GM23338 (cell line): ENCODE data around the gene GALR2. TPM values are rescaled to one million over a fixed set of nuclear protein-coding genes. Genes with fewer than 3 reads are reported as not detected.

Source experiments
- ATAC-seq: fragments of 200-7000 bp; cut with Tn5 transposase; 3 replicates; pipeline ENCODE4 v1.9.1; 2020
- DNase-seq: peaks from one replicate; pipeline ENCODE4 v3.0.0-alpha.2; 2015; ENCODE audit warnings: low spot score
- H2AFZ ChIP-seq: fragments of 200-600 bp; sonication (generic); 2 replicates; pipeline ENCODE4 v1.8.0; 2016; ENCODE audit warnings: antibody characterized with exemption, mild to moderate bottlenecking, moderate library complexity
- H3F3A ChIP-seq: fragments of 200-600 bp; sonication (generic); replicated peaks from 2 replicates; pipeline ENCODE4 v1.8.0; 2017; ENCODE audit warnings: antibody characterized with exemption, mixed run types, low read depth
- H3K27ac ChIP-seq: fragments of 200-600 bp; sonication (generic); 2 replicates; pipeline ENCODE4 v1.6.1; 2016; ENCODE audit warnings: low read depth
- H3K27me3 ChIP-seq: fragments of 200-600 bp; sonication (generic); 2 replicates; pipeline ENCODE4 v1.8.0; 2016; ENCODE audit warnings: mild to moderate bottlenecking, mixed run types, moderate library complexity; ENCODE audit not compliant: insufficient read depth
- H3K36me3 ChIP-seq: fragments of 200-600 bp; sonication (generic); 2 replicates; pipeline ENCODE4 v1.8.0; 2016; ENCODE audit warnings: mild to moderate bottlenecking; ENCODE audit not compliant: insufficient read depth
- H3K4me1 ChIP-seq: fragments of 200-600 bp; sonication (generic); 2 replicates; pipeline ENCODE4 v1.8.0; 2016; ENCODE audit warnings: mild to moderate bottlenecking, moderate library complexity; ENCODE audit not compliant: insufficient read depth
- H3K4me2 ChIP-seq: fragments of 200-600 bp; sonication (generic); 2 replicates; pipeline ENCODE4 v1.7.1; 2017; ENCODE audit warnings: mixed run types
- H3K4me3 ChIP-seq: fragments of 200-600 bp; sonication (generic); 2 replicates; pipeline ENCODE4 v1.6.1; 2016; ENCODE audit warnings: mixed run types
- H3K79me2 ChIP-seq: fragments of 200-600 bp; sonication (generic); replicated peaks from 2 replicates; pipeline ENCODE4 v1.8.0; 2017; ENCODE audit warnings: mild to moderate bottlenecking; ENCODE audit not compliant: insufficient read depth
- H3K9me2 ChIP-seq: fragments of 200-600 bp; sonication (generic); 2 replicates; pipeline ENCODE4 v1.8.0; 2017; ENCODE audit not compliant: insufficient read depth
- H4K20me1 ChIP-seq: fragments of 200-600 bp; sonication (generic); replicated peaks from 2 replicates; pipeline ENCODE4 v1.8.0; 2017; ENCODE audit warnings: mild to moderate bottlenecking; ENCODE audit not compliant: insufficient read depth
- H3K27ac Mint-ChIP-seq: 2 replicates; pipeline ENCODE4 v1.8.0; 2020; ENCODE audit warnings: inconsistent platforms, mild to moderate bottlenecking, moderate library complexity, mixed read lengths
- H3K27me3 Mint-ChIP-seq: 3 replicates; pipeline ENCODE4 v1.8.0; 2022; ENCODE audit warnings: low read depth, mild to moderate bottlenecking, moderate library complexity, mixed read lengths, inconsistent platforms; ENCODE audit not compliant: insufficient read depth, poor library complexity
- H3K36me3 Mint-ChIP-seq: 3 replicates; pipeline ENCODE4 v1.8.0; 2021; ENCODE audit warnings: low read depth, mild to moderate bottlenecking, inconsistent platforms, moderate library complexity, mixed read lengths
- H3K4me1 Mint-ChIP-seq: 3 replicates; pipeline ENCODE4 v1.8.0; 2020; ENCODE audit warnings: mild to moderate bottlenecking, inconsistent platforms, mixed read lengths
- H3K4me3 Mint-ChIP-seq: 3 replicates; pipeline ENCODE4 v1.8.0; 2021; ENCODE audit warnings: moderate library complexity, mild to moderate bottlenecking, inconsistent platforms, mixed read lengths
- H3K9me3 Mint-ChIP-seq: 3 replicates; pipeline ENCODE4 v1.8.0; 2020; ENCODE audit warnings: moderate library complexity, mild to moderate bottlenecking, inconsistent platforms, mixed read lengths
- CREB1 ChIP-seq: fragments of 250-450 bp; sonication (Bioruptor Pico); IDR thresholded peaks from 2 replicates; pipeline ENCODE4 v1.5.0; 2020; ENCODE audit warnings: low read depth, mild to moderate bottlenecking, moderate library complexity
- CTCF ChIP-seq, 2 experiments: fragments of 200-600 bp in 1 of 2; sonication (generic) in 1 of 2; conservative IDR thresholded peaks; 2 replicates each; pipeline versions ENCODE4 v1.5.1 to v1.6.1; 2016 to 2017; ENCODE audit warnings: antibody characterized with exemption in 2 of 2, low read depth in 2 of 2, mild to moderate bottlenecking in 2 of 2, moderate library complexity in 1 of 2
- EZH2 ChIP-seq: fragments of 200-600 bp; sonication (generic); IDR thresholded peaks from one replicate; pipeline ENCODE4 v1.8.0; 2017; ENCODE audit warnings: antibody characterized with exemption, mild to moderate bottlenecking, low read depth; ENCODE audit not compliant: unreplicated experiment
- EZH2phosphoT487 ChIP-seq: fragments of 200-600 bp; sonication (generic); IDR thresholded peaks from one replicate; pipeline ENCODE4 v1.8.1; 2018; ENCODE audit warnings: antibody characterized with exemption; ENCODE audit not compliant: unreplicated experiment
- JUNB ChIP-seq: IDR thresholded peaks from one replicate; pipeline ENCODE4 v1.6.1; 2016; ENCODE audit warnings: antibody characterized with exemption; ENCODE audit not compliant: unreplicated experiment
- NANOG ChIP-seq: IDR thresholded peaks from 2 replicates; pipeline ENCODE4 v1.6.1; 2016; ENCODE audit warnings: antibody characterized with exemption, borderline replicate concordance
- POLR2AphosphoS5 ChIP-seq: IDR thresholded peaks from 2 replicates; pipeline ENCODE4 v1.6.1; 2016; ENCODE audit warnings: antibody characterized with exemption, low read depth
- STAT1 ChIP-seq: IDR thresholded peaks from one replicate; pipeline ENCODE4 v1.6.1; 2016; ENCODE audit warnings: antibody characterized with exemption; ENCODE audit not compliant: unreplicated experiment
- ZNF114 ChIP-seq: fragments of 250-450 bp; sonication (Bioruptor Pico); IDR thresholded peaks from 2 replicates; pipeline ENCODE4 v1.5.0; 2020; ENCODE audit warnings: mild to moderate bottlenecking, moderate library complexity
- ZNF331 ChIP-seq: fragments of 250-450 bp; sonication (Bioruptor Pico); IDR thresholded peaks from 2 replicates; pipeline ENCODE4 v1.5.0; 2020; ENCODE audit warnings: low read depth, mild to moderate bottlenecking, moderate library complexity
- ZNF462 ChIP-seq: fragments of 250-450 bp; sonication (Bioruptor Pico); IDR thresholded peaks from 2 replicates; pipeline ENCODE4 v1.5.0; 2020; ENCODE audit warnings: mild to moderate bottlenecking, moderate library complexity
- polyA plus RNA-seq: library from polyadenylated mRNA; unstranded; fragments of >200 nt; fragmentation: Nextera tagmentation; extraction: Ambion mirVana; gene quantifications from 2 replicates; pipeline ENCODE4 v1.2.1, GENCODE V29; 2016
- total RNA-seq: library from RNA; depleted of rRNA; stranded (reverse); fragments of >200 nt; shearing (Covaris generic); gene quantifications from 2 replicates; pipeline ENCODE4 v1.2.3, GENCODE V29; 2014
- TF ChIP-seq, protein P1 (sequence below): IDR thresholded peaks from 2 replicates; pipeline ENCODE4 v1.6.1; 2016; ENCODE audit warnings: antibody characterized with exemption
- TF ChIP-seq, protein P2 (sequence below): IDR thresholded peaks from one replicate; pipeline ENCODE4 v1.6.1; 2018; ENCODE audit warnings: antibody characterized with exemption; ENCODE audit not compliant: unreplicated experiment

GALR2 gene
- total and polyA plus RNA-seq, 2 experiments from 2014 or later, result 0.50 to 2.2 TPM

- H3K9me3 Mint-ChIP-seq, result no peaks in the 10 kb centered on the region
- no peak; the same call in 1 of the 2 replicates for TF ChIP-seq POLR2AphosphoS5
- no peak for TF ChIP-seq CREB1 (CRISPR knock-in tag)
- TF ChIP-seq JUNB, result no peak
- TF ChIP-seq CTCF (conservative IDR thresholded peaks at IDR 0.05; ENCODE audit: low read depth in 2 of 2), result no peak
- TF ChIP-seq, protein P1, sequence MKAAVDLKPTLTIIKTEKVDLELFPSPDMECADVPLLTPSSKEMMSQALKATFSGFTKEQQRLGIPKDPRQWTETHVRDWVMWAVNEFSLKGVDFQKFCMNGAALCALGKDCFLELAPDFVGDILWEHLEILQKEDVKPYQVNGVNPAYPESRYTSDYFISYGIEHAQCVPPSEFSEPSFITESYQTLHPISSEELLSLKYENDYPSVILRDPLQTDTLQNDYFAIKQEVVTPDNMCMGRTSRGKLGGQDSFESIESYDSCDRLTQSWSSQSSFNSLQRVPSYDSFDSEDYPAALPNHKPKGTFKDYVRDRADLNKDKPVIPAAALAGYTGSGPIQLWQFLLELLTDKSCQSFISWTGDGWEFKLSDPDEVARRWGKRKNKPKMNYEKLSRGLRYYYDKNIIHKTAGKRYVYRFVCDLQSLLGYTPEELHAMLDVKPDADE, result no peak
- no peak for TF ChIP-seq ZNF462 (CRISPR knock-in tag)
- TF ChIP-seq EZH2phosphoT487, result no peak
- TF ChIP-seq STAT1, result no peak
- no peak for TF ChIP-seq NANOG
- TF ChIP-seq ZNF114 (CRISPR knock-in tag), result no peak
- no peak for TF ChIP-seq ZNF331 (CRISPR knock-in tag)
- TF ChIP-seq, protein P2, sequence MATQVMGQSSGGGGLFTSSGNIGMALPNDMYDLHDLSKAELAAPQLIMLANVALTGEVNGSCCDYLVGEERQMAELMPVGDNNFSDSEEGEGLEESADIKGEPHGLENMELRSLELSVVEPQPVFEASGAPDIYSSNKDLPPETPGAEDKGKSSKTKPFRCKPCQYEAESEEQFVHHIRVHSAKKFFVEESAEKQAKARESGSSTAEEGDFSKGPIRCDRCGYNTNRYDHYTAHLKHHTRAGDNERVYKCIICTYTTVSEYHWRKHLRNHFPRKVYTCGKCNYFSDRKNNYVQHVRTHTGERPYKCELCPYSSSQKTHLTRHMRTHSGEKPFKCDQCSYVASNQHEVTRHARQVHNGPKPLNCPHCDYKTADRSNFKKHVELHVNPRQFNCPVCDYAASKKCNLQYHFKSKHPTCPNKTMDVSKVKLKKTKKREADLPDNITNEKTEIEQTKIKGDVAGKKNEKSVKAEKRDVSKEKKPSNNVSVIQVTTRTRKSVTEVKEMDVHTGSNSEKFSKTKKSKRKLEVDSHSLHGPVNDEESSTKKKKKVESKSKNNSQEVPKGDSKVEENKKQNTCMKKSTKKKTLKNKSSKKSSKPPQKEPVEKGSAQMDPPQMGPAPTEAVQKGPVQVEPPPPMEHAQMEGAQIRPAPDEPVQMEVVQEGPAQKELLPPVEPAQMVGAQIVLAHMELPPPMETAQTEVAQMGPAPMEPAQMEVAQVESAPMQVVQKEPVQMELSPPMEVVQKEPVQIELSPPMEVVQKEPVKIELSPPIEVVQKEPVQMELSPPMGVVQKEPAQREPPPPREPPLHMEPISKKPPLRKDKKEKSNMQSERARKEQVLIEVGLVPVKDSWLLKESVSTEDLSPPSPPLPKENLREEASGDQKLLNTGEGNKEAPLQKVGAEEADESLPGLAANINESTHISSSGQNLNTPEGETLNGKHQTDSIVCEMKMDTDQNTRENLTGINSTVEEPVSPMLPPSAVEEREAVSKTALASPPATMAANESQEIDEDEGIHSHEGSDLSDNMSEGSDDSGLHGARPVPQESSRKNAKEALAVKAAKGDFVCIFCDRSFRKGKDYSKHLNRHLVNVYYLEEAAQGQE, result no peak
- no peak for TF ChIP-seq EZH2
- H3K27me3 ChIP-seq, result peaks cover 41% of the 10 kb centered on the region
- peak overlapping the region; percentile 88 for H3K4me2 ChIP-seq
- peak overlapping the region; percentile 52 for H3K4me3 ChIP-seq
- DNase-seq (no peak), ATAC-seq (no peak)
- 0 out of 2 replicates have a peak, but pooled peaks cover 7% of the 10 kb centered on the region for H4K20me1 ChIP-seq
- no peak overlapping the region for H3K27ac ChIP-seq
- no peak overlapping the region for H3K27ac Mint-ChIP-seq
- H2AFZ ChIP-seq, result no peak overlapping the region
- H3F3A ChIP-seq, result peaks cover 24% of the 10 kb centered on the region
- H3K4me3 Mint-ChIP-seq, result peak overlapping the region; percentile 55
- peaks cover 27% of the 10 kb centered on the region for H3K36me3 Mint-ChIP-seq
- H3K79me2 ChIP-seq, result no peaks in the 10 kb centered on the region
- peaks cover 61% of the 10 kb centered on the region for H3K27me3 Mint-ChIP-seq
- peaks cover 42% of the 10 kb centered on the region for H3K4me1 Mint-ChIP-seq
- peaks cover 5% of the 10 kb centered on the region; the same call in 1 of the 2 replicates for H3K36me3 ChIP-seq
- H3K4me1 ChIP-seq, result peaks cover 33% of the 10 kb centered on the region
- H3K9me2 ChIP-seq, result no peaks in the 10 kb centered on the region
Observed at GRCh38 chr17:76080768-76081287, 6.2 kb downstream of the GALR2 start.
